Right kidney (tissue), 1 donor: ENCODE results near the gene ATP10B.
"Not testable (repeated sequence)": the region's sequence is repeated elsewhere in the genome, so short reads cannot be mapped to it uniquely, and the experiment has no call there.

ENCODE experiments used
- DNase-seq: peaks from one replicate; pipeline ENCODE4 v3.0.0-alpha.2; 2016

ATP10B gene

DNA sequence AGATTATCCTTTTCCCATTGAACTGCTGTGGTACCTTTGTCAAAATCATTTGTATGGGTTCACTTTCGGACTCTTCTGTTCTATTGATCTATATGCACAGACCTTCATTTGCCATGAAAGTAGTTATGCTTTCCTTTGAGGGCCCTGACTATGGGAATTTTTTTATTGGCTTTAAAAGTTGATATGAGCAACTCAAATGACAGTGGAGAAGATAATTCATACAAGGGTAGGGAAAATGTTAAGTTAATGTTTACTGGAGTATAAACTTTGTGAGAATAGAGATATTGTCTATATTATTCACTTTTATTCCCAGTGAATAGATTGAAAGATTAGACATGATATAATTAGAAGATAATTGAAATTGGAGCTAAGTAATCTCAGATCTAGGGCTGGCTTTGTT is 94.8 kb downstream of the ATP10B start:
- no peak for DNase-seq

DNA sequence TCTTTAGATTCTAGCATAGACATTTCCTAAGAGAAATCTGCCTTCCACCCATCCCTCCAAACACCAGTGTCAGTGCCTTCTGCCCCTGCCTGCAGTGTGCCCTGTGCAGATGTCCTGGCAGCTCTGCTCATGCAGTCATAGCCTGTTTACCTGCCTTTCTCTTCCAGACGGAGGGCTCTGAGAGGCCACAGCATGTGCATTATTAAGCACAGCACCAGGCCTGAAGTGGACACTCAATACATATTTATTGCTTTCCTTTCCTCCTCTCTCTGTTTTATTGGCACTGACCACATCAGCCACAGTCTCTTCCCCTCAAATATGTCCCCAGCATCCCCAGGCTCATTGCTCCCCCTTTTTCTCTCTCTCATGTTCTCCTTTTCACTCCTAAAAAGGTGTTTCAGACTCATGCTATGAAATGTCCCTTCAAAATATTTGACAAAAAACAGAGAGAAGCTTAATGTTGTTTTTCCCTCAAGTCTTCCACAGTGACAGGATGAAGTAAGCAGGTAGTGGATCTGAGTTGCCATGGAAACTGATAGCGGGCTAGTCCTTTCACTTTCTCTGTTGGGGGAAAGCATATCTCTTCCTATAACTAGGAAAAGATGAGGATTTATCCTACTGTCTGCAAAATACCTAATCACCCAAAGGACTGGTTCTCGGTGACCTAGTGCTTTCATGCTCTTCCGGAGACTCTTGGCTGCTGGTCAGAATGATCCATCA is 100.9 kb downstream of the ATP10B start:
- DNase-seq: no peak

DNA sequence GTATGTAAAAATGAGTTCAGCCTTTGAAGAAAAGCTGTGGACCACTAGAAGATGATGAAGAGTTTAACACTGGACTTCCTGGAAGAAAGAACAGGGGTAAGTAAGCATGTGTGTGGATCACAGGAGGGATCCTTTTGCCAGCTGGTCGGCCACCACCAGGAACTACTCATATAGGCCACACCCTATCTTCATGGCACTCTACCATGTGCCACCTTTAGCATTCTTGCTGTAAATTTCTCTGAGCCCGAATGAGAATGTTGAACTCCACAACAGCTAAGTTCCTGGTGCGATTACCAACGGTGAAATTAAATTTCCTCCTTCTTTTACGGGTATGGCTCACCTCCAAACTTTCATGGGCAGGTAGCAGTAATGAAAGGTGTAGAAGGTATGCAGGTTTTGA is 102.3 kb downstream of the ATP10B start:
- DNase-seq: no peak

DNA sequence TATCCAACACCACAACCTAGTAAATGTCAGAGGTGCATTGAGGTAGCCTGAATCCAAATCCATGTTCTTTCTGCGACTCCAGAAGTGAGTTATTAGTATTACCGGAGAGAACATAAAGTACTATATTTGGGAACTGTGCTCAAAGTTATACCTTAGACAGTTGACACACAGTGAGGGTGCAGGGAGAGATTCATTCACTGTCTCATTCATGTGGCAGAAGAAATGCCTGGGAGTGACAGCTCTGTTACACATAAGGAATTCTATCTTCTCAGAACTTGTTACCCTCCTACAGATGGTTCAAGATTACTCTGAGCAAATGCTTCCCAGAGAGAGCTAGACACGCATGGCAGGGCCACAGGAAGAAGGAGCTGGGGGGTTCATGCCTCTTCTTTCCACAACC is 103.0 kb downstream of the ATP10B start:
- no peak for DNase-seq

DNA sequence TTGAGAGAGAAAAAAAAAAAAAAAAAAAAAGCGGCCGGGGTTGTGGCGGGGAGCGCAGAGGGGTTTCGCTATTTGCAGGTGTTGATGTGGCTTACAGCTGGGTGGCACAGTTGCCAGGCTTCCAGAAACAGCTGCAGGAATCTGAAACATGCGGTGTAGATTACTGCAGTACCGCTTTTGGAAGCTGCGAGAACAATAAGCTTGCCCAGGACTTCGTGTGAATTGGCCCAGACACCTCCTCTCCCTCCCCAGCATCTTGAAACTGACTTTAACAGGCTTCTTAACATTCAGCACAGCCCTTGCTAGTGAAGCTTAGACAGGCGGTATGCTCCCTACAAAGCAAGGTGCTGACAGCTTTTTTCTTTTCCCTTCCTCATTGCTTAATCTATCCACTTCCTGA is 104.0 kb downstream of the ATP10B start:
- no peak for DNase-seq

DNA sequence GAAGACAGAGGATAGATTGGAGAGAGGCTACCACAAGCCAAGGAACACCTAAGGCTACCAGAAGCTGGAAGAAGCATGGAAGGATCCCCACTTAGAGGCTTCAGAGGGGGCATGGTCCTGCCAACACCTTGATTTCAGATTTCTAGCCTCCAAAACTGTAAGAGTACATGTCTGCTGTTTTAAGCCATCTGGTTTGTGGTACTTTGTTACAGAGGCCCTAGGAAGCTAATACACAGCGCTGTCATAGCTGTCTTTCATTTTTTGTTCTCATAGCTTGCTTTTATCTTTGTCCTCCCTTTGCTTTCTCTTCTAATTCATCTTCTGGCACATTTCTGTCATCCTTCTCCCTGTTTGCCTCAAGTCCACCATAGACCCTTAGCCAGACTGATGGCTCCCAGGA is 104.5 kb downstream of the ATP10B start:
- DNase-seq: no peak

DNA sequence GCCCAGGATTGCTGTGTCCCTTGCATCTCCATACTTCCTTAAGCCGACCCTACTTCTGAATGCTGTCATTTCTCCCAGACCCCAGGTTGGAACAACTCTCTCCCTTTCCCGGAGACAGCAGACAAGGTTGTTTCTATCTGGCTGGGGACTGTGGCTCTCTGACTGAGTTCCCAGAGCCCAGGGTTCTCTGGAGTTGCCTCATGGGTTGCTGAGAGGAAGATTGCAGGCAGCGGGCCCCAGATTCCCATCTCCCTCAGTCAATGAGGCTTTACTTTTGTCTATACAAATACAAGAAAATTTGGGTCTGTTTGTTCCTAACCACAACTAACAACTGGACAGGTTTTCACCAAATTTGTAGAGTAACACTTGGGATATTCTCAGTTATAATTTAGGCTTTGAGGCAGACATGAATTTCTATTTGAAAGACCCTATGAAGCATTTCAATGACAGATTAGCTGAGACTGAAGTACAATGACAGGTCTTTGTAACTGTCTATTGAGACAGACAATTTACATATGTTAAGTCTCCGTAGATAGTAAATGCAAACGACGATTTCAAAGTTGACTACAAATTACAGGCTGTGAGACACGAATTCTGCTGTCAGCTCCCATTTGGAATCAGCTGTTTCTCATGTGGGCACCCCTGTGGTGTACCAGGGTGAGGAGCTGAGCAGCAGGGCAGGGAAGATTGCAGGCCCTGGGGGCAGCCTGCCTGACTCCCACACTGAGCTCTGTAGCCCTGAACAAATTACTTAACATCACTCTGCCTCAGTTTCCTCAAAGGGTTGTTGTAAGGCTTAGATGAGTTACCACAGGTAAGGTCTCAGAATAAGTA is 107.5 kb downstream of the ATP10B start:
- DNase-seq: no peak

DNA sequence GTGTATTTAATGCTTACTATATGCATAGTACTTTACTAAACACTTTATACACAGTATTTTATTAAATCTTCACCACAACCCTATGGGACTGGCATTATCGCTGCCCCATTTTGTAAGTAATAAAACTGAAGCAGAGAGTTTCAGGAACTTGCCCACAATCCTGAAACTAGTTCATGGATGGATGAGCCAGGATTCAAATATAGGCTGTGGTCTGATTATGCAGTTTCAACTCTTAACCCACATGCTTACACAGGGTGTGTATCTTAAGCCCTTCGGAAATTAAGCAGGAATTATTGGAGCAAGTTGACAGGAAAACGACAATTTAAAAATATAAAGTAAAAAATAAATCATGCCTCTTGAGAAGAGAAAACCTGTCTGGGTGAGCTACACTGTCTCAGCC is 109.0 kb downstream of the ATP10B start:
- no peak for DNase-seq

DNA sequence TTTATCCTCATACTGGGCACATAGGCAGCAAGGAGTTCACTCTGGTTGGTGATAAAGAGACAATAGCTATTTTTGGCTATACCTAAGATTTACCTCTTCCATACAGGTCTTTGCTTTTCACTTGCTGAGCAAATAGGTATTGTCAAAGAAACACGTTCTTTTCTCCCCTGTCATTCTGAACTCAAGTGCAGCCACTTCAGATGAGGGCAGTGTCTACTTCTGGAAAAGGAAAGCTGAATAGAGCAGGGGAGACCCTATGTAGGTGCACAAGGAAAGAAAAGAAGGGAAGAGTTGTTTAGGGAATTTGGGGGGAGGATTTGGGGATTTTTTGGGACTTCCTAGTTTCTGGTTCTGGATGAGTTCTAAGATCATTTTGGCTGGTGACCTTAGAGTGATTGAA is 109.6 kb downstream of the ATP10B start:
- no peak for DNase-seq

DNA sequence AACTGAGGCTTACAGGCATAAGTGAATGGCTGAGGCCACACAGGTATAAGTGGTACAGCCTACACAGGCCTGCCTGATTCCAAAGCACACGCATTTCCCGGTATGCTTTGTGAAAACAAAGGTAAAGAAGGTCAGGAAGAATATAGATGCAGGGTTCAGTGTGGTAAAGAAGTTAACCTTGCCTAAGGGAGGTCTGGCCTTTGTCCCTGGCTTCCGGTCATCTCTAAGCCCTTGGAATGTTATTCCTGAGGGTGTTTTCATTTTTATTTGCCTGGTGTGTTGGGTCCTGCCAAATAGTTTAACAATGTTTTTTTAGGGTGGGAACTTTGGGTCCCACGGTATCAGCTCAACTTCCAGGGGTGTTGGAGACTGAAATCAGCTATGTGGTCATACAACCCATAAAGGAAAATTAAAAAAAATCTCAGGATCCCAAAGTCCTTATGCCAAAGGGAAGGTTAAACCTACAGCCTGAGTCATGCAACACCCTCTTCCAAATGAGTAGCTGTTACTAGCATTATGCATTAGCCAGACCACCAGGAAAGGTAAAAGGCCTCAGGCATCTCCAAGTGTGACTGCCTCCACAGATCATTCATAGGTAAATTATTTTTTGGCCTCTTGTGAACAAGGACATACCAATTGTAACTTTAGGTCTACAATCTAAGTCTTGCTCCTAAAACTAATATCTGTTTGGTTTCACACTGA is 124.6 kb downstream of the ATP10B start:
- no peak for DNase-seq

DNA sequence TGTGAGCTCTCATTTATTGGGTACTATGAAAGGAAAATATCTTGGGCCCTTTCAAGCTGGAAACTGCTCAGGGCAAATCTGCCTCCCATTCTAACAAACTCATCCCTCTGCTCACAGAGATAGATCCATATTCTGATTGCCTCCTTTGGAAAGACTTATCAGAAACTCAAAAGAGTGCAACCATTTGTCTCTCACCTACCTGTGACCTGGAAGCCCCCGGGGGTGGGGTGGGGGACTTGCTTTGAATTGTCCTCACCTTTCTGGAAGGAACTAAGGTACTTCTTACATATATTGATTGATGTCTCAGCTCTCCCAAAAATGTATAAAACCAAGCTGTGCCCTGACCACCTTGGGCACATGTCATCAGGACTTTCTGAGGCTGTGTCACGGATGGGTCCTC is 125.3 kb downstream of the ATP10B start:
- no peak for DNase-seq

DNA sequence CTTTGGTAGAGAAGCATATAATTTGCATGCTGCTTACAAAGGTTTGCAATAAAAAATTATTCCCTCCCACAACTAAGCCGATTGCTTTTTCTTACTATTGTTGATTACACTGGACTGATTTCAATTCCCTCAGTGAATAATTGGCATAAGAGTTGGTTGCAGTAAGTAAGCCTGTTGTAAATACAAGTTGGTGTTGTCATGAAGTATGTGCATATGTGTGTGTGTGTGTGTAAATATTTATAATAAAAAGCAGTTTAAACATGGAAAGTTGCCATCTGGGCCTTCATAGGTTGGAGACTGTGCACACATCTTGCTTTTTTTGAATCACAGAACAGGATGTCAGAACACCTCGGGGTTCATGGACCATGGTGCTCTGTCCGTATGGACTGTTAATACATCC is 131.2 kb downstream of the ATP10B start:
- DNase-seq: no peak

DNA sequence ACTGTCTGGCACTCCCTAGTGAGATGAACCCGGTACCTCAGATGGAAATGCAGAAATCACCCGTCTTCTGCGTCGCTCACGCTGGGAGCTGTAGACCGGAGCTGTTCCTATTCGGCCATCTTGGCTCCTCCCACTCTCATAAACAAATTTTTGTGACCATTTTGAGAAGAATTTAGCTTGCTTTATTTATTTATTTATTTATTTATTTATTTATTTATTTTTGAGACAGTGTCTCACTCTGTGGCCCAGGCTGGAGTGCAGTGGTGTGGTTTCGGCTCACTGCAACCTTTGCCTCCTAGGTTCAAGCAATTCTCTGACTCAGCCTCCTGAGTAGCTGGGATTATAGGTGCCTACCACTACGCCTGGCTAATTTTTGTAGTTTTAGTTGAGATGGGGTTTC is 136.5 kb downstream of the ATP10B start:
- DNase-seq: not testable (repeated sequence)

DNA sequence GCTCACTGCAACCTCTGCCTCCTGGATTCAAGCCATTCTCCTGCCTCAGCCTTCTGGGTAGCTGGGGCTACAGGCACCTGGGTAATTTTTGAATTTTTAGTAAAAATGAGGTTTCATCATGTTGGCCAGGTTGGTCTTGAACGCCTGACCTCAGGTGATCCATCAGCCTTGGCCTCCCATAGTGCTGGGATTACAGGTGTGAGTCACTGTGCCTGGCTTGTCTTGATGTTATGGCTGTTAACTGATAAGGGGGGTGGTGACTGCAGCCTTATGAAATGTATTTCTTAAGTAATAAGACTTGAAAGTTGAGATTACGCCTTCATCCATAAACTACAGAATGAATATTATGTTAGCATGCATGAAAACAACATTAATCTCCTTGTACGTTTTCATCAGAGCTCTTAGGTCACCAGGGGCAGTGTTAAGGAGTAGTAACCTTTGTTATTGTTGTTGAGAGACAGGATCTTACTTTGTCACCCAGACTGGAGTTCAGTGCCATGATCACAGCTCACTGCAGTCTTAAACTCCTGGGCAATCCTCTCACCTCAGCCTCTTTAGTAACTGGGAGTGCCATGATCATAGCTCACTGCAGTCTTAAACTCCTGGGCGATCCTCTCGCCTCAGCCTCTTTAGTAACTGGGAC is 148.3 kb downstream of the ATP10B start:
- no peak for DNase-seq

DNA sequence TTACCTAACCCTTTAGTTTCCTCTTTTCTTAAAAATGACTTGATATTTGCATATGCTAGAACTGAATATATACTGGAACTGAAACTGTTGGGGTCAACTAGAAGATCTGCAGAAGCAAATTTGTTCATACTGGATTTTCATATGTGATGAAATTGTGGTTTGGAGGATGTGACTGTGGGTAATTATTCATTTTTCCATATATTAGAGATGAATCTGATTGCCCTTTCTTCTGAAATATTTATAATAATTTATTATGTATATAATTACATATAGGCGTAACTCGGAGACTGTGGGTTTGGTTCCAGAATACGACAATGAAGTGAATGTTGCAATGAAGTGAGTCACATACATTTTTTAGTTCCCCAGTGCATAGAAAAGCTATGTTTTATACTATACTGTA is 149.1 kb downstream of the ATP10B start:
- DNase-seq: no peak

DNA sequence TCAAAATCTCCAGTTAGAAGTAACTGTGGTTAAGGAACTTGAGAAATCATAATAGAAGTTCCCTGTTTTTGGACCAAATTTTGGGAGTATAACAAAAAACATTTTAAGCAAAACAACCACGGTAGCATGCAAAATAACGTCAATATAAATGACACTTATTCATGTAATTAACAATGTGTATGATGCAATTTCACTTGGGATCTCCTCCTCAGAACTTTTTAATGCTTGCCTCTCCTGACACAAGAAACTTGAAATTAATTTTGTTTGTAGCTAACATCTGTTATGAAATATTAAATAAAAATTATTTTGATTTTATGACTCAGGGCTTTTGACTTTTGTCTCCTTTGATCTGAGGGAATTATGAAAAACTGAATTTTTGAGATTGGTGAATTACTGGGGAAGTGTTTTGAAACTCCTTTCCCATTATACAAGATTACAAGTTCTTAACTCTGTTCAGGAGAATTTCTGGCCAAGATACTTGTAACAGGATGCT is 149.7 kb downstream of the ATP10B start:
- DNase-seq: no peak

DNA sequence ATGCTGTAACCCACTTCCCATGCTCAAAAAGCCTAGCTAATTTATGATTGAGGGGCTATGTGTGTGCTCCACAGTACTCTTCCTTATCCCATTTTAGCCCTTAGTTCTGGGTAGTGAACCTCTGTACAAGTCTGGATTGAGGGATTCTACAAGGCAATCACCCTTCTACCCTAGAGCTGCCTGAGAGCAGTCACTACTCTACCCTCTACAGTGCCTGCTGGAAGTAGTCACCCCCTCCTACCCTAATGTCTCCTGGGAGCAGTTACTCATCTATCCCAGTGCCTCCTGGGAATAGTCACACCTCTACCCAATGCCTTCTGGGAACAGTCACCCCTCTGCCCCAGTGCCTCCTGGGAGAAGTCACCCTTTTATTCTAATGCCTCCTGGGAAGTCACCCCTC is 150.6 kb downstream of the ATP10B start:
- DNase-seq: no peak

DNA sequence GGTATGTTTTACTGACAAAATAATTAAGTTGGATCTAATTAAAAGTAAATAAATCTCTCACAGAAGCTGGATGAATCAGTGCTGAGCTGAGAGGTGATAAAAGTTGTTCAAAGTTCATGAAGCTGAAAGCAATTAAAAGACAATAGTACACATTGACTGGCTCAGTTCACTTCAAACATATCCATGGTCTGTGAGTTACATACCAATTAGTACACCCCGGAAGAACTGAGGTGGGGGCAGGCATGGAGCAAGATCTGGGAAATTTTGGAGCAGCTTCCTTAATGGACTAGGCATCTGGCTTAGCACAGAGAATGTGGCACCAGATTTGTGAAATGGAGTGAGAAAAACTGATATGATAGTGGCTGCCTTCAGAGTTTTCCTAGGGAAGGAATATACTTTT is 152.7 kb downstream of the ATP10B start:
- DNase-seq: no peak

DNA sequence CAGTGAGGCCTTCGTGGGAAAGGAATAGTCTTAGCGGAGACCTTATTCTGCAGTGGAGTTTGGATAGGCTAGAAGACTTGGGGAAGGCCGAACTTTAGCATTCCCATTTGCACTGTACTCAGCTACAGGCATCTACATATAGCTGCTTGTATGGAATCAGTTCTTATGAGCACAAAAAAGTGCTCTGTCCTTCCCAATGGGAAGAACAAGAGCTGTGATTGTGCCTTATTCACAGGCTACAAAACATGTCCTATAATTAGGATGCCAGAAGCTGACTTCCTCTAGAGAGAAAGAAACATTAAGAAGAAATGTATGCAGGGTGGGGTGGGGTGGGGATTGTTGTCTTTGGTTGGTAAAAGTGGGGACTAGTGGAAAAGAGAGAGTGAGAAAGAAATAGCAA is 154.7 kb downstream of the ATP10B start:
- no peak for DNase-seq

DNA sequence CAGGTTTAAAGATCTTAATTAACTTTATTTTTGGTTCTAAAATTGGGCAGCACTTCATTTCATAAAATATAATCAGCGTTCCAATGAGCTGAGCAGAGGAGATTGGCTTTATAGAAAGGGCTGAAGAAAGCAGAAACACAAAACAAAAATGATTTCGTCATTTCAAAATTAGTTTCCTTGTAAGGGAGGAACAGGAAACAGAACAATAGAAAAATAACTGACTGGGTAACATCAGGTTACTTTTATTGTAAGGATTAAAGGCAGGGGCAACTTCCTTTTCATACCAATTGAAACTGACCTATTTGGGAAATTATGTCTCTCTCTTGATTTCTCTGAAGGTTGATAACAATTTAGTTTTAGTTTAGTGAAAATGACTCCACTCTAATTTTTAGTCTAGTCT is 157.1 kb downstream of the ATP10B start:
- DNase-seq: no peak

DNA sequence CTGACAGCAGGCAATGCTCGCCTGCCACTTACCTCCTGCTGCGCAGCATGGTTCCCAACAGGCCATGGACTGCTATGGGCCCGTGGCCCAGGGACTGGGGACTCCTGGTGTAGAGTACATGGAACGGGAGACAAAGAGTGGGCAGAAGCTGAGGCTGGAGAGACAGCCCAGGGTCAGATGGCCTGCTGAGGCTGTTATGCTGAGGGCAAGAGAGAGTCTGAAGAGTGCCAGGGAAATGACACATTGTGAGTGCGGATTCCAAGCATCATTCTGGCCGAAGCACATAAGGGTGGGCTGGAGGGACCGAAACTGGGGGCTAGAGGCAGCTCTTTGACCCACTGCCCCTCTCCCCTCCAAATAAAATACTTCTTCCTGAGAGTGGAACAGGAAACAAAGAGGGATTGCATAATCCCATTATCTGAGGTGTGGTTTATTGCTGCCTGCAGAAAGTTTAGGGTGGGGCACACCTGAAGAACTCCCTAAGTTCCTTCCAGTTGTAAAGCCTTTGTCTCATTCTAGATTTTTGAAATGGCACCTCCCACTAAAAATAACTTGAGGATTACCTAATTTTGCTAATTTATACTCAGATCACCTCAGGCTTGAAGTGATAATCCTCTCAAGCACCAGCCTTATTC is 158.1 kb downstream of the ATP10B start:
- DNase-seq: no peak

DNA sequence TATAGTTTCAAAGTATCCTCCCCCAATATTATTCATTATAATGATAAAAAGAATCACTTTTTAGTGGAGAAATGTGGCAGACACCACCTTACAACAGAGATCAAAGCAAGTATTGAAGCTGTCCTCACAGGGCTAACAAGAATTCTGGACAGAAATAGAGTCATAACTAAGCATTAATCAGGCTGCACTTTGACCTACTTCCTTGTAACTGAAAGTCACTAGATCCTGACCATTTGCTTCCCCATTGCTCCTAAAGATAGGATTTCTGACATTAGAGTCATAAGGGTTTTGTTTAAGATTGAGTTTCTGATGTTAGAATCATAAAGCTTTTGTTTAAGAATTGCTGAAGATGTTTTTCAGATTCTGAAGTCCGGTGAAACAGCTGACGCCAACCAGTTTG is 159.7 kb downstream of the ATP10B start:
- no peak for DNase-seq
